HEK293T (cell line): ENCODE measurements around the gene ACSF2.

Source experiments
- CTCF ChIA-PET: fragments of 350-600 bp; formaldehyde crosslinking; extraction: SDS; loops from one replicate; lab custom pipeline; 2021; ENCODE audit warnings: antibody characterized with exemption, inconsistent platforms; lab: Yijun Ruan, JAX
- POLR2A ChIA-PET: fragments of 350-600 bp; formaldehyde crosslinking; extraction: SDS; loops from one replicate; lab custom pipeline; 2020; ENCODE audit warnings: antibody characterized with exemption, inconsistent platforms; lab: Yijun Ruan, JAX
- DNase-seq: peaks from one replicate; pipeline ENCODE4 v3.0.0; 2012; ENCODE audit warnings: mixed read lengths; ENCODE audit errors: extremely low spot score
- ARNT ChIP-seq: fragments of 450-650 bp; IDR thresholded peaks from 2 replicates; pipeline ENCODE4 v1.6.1; 2017; ENCODE audit warnings: mild to moderate bottlenecking
- BHLHE40 ChIP-seq: fragments of 450-650 bp; IDR thresholded peaks from 2 replicates; pipeline ENCODE4 v1.6.1; 2016; ENCODE audit warnings: mild to moderate bottlenecking, moderate library complexity, borderline replicate concordance
- CTBP1 ChIP-seq: fragments of 450-650 bp; IDR thresholded peaks from 2 replicates; pipeline ENCODE4 v1.6.1; 2016; ENCODE audit warnings: borderline replicate concordance
- ELF4 ChIP-seq: fragments of 450-650 bp; IDR thresholded peaks from 2 replicates; pipeline ENCODE4 v1.6.1; 2017; ENCODE audit warnings: antibody characterized with exemption
- FOXA1 ChIP-seq: fragments of 450-650 bp; IDR thresholded peaks from 2 replicates; pipeline ENCODE4 v1.6.1; 2016; ENCODE audit warnings: mild to moderate bottlenecking
- FOXK2 ChIP-seq: fragments of 450-650 bp; IDR thresholded peaks from 2 replicates; pipeline ENCODE4 v1.6.1; 2016; ENCODE audit warnings: mild to moderate bottlenecking
- HDGF ChIP-seq: fragments of 450-650 bp; IDR thresholded peaks from 2 replicates; pipeline ENCODE4 v1.6.1; 2017; ENCODE audit warnings: antibody characterized with exemption, borderline replicate concordance
- L3MBTL2 ChIP-seq: fragments of 450-650 bp; conservative IDR thresholded peaks from 2 replicates; pipeline ENCODE4 v1.6.1; 2016; ENCODE audit warnings: mild to moderate bottlenecking
- LEF1 ChIP-seq: fragments of 450-650 bp; IDR thresholded peaks from 2 replicates; pipeline ENCODE4 v1.6.1; 2017; ENCODE audit warnings: mild to moderate bottlenecking, borderline replicate concordance
- NFRKB ChIP-seq: fragments of 450-650 bp; IDR thresholded peaks from 2 replicates; pipeline ENCODE4 v1.6.1; 2016; ENCODE audit warnings: mild to moderate bottlenecking, moderate library complexity
- SP1 ChIP-seq: fragments of 450-650 bp; IDR thresholded peaks from 2 replicates; pipeline ENCODE4 v1.6.1; 2017
- SUZ12 ChIP-seq: fragments of 450-650 bp; IDR thresholded peaks from 2 replicates; pipeline ENCODE4 v1.6.1; 2016; ENCODE audit warnings: mild to moderate bottlenecking
- TARDBP ChIP-seq: fragments of 450-650 bp; IDR thresholded peaks from 2 replicates; pipeline ENCODE4 v1.6.1; 2016
- ZNF384 ChIP-seq: fragments of 450-650 bp; IDR thresholded peaks from 2 replicates; pipeline ENCODE4 v1.6.1; 2016
- TF ChIP-seq, protein P1 (sequence below): fragments of 450-650 bp; IDR thresholded peaks from 2 replicates; pipeline ENCODE4 v1.6.1; 2016

ACSF2 gene

DNA sequence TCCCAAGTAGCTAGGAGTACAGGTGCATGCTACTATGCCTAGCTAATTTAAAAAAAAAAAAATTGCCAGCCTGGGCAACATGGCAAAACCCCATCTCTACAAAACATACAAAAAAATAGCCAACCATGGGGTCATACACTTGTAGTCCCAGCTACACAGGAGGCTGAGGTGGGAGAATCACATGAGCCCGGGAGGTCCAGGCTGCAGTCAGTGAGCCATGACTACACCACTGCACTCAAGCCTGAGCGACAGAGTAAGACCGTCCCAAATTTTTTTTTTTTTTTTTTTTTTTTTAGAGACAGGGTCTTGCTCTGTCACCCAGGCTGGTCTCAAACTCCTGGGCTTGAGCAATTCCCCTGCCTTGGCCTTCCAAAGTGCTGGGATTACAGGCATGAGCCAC, 27.9 kb downstream of the ACSF2 start:
- DNase-seq: no peak
- no peak for TF ChIP-seq CTBP1
- TF ChIP-seq ZNF384: no peak
- TF ChIP-seq LEF1: no peak
- TF ChIP-seq NFRKB: no peak
- no peak for TF ChIP-seq FOXK2
- no peak for TF ChIP-seq ELF4
- POLR2A ChIA-PET: no interaction called here
- CTCF ChIA-PET: no interaction called here

DNA sequence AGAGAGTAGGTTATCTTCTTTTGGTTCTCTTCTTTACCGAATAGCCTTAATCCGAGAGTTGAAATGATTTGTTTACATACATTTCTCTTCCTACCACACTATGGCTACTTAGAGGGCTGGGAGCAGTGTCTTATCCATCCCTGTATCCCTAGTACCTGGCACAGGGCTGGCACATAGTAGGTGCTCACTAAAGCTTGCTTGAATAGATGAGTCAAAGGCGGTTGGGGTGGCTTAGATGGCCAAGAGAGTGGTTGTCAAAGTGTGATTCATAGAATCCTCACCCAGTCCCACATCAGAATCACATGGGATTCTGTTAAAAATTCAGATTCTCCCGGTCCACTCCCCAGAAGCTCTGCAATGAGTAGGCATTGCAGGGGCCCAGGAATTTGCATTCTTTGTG, 31.6 kb downstream of the ACSF2 start:
- TF ChIP-seq L3MBTL2: no peak
- no peak for DNase-seq
- CTCF ChIA-PET: interaction anchor here (1.6 kb wide), 1 partner anchor 15 kb away, joined by 6 read pairs; no protein-coding TSS in a partner anchor
- POLR2A ChIA-PET: no interaction called here

DNA sequence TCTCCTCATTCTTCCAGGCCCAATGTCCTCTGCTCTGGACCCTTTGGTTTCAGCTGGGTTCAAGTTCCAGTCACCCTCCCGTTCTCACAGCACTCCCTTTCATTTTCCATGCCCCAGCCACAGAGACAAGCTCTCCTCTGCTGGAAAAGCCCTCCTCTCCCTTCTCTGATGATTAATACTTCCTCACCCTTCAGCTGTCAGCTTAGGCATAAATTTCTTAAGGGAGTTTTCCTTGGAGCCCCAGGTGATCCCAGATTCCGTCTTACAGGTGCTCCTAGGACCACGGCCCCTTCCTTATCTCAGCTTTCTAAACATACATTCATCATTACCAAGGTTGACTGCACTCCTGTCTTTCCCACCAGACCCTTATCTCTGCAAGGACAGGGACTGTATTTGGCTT, 32.3 kb downstream of the ACSF2 start:
- ChIA-PET CTCF (interaction anchor here (1.6 kb wide), 1 partner anchor 14 kb away, joined by 6 read pairs; no protein-coding TSS in a partner anchor), POLR2A (no interaction called here)
- DNase-seq: no peak
- no peak for TF ChIP-seq BHLHE40
- TF ChIP-seq L3MBTL2: no peak
- no peak for TF ChIP-seq LEF1
- TF ChIP-seq SP1: no peak
- TF ChIP-seq FOXK2: no peak

DNA sequence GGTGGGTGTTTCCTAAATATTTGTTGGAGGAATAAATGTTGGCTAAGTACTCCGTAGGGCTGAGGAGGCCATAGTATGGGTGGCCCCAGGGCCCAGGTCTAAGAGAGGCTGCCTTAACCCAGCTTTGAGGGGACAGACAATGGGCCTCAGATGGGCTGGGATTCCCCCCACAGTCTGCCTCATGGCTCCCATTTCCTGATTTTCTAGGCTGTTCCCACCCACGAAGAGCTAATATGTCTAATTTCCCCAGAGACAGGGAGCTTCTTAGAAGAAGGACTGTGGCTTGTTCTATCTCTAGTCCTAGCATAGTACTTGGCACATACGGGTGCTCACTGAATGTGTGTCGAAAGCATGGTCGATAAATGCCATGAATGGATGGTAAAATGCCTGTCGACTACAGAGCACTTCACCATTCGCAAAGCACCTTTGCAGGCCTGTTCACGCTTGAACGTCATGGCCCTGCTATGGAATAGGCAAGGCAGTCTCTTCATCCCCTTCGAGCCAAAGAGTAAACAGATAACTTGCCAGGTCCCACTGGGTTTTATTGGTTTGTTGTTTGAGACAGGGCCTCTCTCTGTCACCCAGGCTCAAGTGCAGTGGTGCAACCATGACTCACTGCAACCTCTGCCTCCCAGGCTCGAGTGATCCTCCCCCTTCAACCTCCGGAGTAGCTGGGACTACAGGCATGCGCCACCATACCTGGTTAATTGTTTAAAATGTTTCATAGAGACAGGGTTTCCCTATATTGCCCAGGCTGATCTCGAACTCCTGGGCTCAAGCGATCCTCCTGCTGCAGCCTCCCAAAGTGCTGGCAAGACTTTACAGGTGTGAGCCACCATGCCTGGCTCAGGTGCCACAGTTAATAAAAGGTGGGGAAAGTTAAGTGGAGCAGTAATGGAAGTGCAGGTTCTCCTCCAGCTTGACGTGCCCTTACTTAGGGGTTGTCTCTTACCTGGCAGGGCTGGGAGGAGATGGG, 33.0 kb downstream of the ACSF2 start:
- TF ChIP-seq CTBP1 (no peak), SUZ12 (no peak), ELF4 (no peak)
- ChIA-PET POLR2A (no interaction called here), CTCF (interaction anchor here (0.7 to 1.6 kb wide), 3 partner anchors 13 to 62 kb away, joined by 3 to 6 read pairs (median 3); partner anchors contain the start of gene LRRC59)
- no peak for DNase-seq

DNA sequence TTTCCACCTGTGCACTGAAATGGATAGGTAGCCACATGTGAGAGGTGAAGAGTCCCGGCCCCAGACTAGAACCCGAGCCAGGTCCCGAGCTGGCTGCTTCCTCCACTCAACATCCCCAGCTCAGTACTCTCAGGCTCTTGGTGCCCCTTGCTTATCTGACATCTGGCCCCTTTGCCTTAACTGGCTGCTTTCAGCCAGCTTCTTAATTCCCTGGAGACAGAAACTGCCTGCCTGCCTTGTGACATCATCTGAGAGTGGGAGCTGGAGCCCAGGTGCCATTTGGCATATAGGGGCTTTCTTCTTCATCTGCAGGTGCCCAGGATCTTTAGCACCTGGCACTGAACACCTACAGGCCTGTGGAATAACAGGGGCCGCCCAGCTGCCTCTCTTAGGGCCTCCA, 33.7 kb downstream of the ACSF2 start:
- TF ChIP-seq, protein P1, sequence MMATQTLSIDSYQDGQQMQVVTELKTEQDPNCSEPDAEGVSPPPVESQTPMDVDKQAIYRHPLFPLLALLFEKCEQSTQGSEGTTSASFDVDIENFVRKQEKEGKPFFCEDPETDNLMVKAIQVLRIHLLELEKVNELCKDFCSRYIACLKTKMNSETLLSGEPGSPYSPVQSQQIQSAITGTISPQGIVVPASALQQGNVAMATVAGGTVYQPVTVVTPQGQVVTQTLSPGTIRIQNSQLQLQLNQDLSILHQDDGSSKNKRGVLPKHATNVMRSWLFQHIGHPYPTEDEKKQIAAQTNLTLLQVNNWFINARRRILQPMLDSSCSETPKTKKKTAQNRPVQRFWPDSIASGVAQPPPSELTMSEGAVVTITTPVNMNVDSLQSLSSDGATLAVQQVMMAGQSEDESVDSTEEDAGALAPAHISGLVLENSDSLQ: no peak
- TF ChIP-seq HDGF (no peak), SUZ12 (no peak), NFRKB (no peak), FOXK2 (no peak), SP1 (no peak), CTBP1 (no peak), TARDBP (no peak), ELF4 (no peak), FOXA1 (no peak), LEF1 (no peak), ARNT (no peak)
- ChIA-PET POLR2A (no interaction called here), CTCF (interaction anchor here (0.8 kb wide), 1 partner anchor 63 kb away, joined by 3 read pairs; the partner anchor contains the start of gene LRRC59)
- DNase-seq: no peak

DNA sequence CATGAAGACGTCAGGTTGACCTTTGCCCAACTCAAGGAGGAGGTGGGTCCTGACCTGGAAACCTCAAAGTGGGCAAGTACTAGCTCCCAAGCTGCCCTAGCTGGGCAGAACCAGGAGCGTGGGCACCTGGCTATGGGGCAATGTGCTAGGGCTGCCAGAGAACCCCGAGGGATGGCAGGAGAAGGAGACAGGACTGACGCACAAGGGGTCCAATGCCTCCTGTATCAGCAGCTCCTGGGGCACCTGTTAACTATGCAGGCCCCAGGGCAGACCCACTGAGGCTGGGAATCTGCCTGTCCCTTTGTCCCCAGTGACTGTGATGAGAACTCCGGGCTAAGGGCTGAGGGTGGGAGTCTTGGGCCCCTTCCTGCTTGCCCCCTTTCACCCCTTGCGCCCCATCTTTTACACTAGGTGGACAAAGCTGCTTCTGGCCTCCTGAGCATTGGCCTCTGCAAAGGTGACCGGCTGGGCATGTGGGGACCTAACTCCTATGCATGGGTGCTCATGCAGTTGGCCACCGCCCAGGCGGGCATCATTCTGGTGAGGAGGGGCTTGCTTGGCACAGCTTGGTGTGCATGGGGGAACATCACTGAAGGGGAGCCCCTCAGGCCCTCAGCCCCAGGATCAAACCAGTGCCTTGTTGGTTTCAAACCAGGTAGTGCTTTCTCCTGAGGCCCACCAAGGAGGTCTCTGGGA, 35.0 kb downstream of the ACSF2 start:
- ChIA-PET POLR2A (no interaction called here), CTCF (interaction anchor here (1.2 kb wide), 1 partner anchor 13 kb away, joined by 3 read pairs; no protein-coding TSS in a partner anchor)
- no peak for DNase-seq
- TF ChIP-seq, protein P1: no peak
- TF ChIP-seq HDGF (no peak), SUZ12 (no peak), LEF1 (no peak), BHLHE40 (no peak), ARNT (no peak), TARDBP (no peak), SP1 (no peak)

DNA sequence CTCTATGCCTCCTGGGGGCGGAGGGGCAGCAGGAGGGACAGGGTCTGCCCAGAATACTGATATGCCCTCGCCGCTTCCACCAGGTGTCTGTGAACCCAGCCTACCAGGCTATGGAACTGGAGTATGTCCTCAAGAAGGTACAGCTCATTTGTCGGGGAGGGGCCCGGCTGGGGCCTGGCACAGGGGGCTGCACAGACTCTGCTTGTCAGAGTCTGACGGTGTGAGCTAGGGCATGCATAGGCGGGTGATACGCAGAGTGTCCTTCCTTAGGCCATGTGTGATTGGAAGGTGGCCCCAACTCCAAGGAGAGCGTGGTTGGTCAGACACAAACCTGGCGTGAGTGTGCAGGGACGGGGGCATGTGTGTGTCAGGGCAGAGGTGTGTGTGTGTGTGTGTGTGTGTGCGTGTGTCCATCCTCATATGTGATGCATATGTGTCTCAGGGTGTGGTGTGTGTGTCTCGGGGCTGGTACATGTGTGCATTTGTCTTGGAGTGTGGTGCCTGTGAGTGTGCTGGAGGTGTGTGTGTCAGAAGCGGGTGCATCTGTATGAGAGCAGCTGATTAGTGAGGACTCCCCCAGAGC, 35.6 kb downstream of the ACSF2 start:
- ChIA-PET POLR2A (no interaction called here), CTCF (no interaction called here)
- DNase-seq: no peak
- TF ChIP-seq ELF4: no peak
- TF ChIP-seq BHLHE40: no peak
- no peak for TF ChIP-seq LEF1
- no peak for TF ChIP-seq CTBP1
- TF ChIP-seq FOXA1: no peak
- no peak for TF ChIP-seq NFRKB
- no peak for TF ChIP-seq HDGF
- no peak for TF ChIP-seq ZNF384
- no peak for TF ChIP-seq SUZ12
- TF ChIP-seq, protein P1: no peak
- no peak for TF ChIP-seq L3MBTL2
- TF ChIP-seq ARNT: no peak
- no peak for TF ChIP-seq TARDBP
